KMS-11 (cell line): ENCODE data around the gene DRD4.

Source experiments
- H2AFZ ChIP-seq: fragments of 200-600 bp; sonication (generic); 2 replicates; pipeline ENCODE4 v1.6.1; 2016; ENCODE audit warnings: antibody characterized with exemption, mixed run types, low read depth
- H3K27ac ChIP-seq: fragments of 200-600 bp; sonication (generic); 2 replicates; pipeline ENCODE4 v1.6.1; 2016; ENCODE audit warnings: mild to moderate bottlenecking, mixed run types
- H3K27me3 ChIP-seq: fragments of 200-600 bp; sonication (generic); 2 replicates; pipeline ENCODE4 v1.6.1; 2017; ENCODE audit warnings: mild to moderate bottlenecking, low read depth, mixed run types, moderate library complexity; ENCODE audit not compliant: insufficient read depth
- H3K36me3 ChIP-seq: fragments of 200-600 bp; sonication (generic); 2 replicates; pipeline ENCODE4 v1.6.1; 2017; ENCODE audit warnings: mild to moderate bottlenecking, mixed run types; ENCODE audit not compliant: insufficient read depth
- H3K4me1 ChIP-seq: fragments of 200-600 bp; sonication (generic); 2 replicates; pipeline ENCODE4 v1.6.1; 2016; ENCODE audit warnings: mild to moderate bottlenecking, low read depth, mixed run types; ENCODE audit not compliant: poor library complexity, severe bottlenecking
- H3K4me2 ChIP-seq: fragments of 200-600 bp; sonication (generic); 2 replicates; pipeline ENCODE4 v1.7.0; 2016; ENCODE audit warnings: mild to moderate bottlenecking, mixed run types
- H3K4me3 ChIP-seq: fragments of 200-600 bp; sonication (generic); IDR thresholded peaks from 2 replicates; pipeline ENCODE4 v1.6.1; 2017; ENCODE audit warnings: low read depth, low read length, mixed read lengths; ENCODE audit not compliant: insufficient read depth
- H3K79me2 ChIP-seq: fragments of 200-600 bp; sonication (generic); 2 replicates; pipeline ENCODE4 v1.6.1; 2016; ENCODE audit warnings: low read depth, mixed run types; ENCODE audit not compliant: insufficient read depth
- H3K9ac ChIP-seq: fragments of 200-600 bp; sonication (generic); 2 replicates; pipeline ENCODE4 v1.6.1; 2016; ENCODE audit warnings: mild to moderate bottlenecking, mixed run types
- H4K20me1 ChIP-seq: fragments of 200-600 bp; sonication (generic); 2 replicates; pipeline ENCODE4 v1.6.1; 2016; ENCODE audit warnings: mild to moderate bottlenecking, mixed run types; ENCODE audit not compliant: insufficient read depth
- TF ChIP-seq, protein P1 (sequence below): fragments of 200-600 bp; sonication (generic); conservative IDR thresholded peaks from 2 replicates; pipeline ENCODE4 v1.6.1; 2017; ENCODE audit warnings: low read depth, mild to moderate bottlenecking, antibody characterized with exemption, low read length, moderate library complexity, mixed read lengths

DRD4 gene

DNA sequence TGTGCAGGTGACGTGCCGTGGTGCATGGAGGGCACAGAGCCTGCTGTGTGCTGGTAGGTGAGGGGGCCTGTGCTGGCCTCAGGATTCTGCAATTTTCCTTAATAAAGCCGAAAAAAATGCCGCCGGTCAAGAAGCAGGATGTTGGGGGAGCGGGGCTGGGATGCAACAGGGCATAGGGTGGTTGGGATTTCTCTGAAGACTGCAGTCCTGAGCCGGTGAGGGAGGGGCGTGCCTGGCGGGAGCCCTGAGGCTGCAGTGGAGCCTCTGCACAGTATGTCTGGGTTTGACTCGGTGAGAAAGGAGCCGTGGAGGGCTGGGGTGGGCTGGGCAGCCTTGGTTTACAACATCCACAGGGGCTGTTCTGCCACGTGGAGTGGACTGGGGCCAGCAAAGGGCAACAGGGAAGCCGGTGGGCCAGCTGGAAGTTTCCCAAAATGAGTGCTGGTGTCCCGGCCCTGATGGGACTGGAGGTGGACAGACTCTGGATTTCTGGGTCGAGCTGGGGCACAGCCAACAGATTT lies 13.7 kb upstream of the DRD4 start:
- H3K4me2 ChIP-seq = no peak overlapping the region
- no peaks in the 10 kb centered on the region for H3K36me3 ChIP-seq
- no peaks in the 10 kb centered on the region for H3K27me3 ChIP-seq
- H3K4me3 ChIP-seq = no peak overlapping the region
- no peaks in the 10 kb centered on the region for H4K20me1 ChIP-seq
- no peak overlapping the region for H3K27ac ChIP-seq
- H3K9ac ChIP-seq = no peak overlapping the region
- no peak overlapping the region for H2AFZ ChIP-seq
- peaks cover 10% of the 10 kb centered on the region for H3K4me1 ChIP-seq
- TF ChIP-seq, protein P1, sequence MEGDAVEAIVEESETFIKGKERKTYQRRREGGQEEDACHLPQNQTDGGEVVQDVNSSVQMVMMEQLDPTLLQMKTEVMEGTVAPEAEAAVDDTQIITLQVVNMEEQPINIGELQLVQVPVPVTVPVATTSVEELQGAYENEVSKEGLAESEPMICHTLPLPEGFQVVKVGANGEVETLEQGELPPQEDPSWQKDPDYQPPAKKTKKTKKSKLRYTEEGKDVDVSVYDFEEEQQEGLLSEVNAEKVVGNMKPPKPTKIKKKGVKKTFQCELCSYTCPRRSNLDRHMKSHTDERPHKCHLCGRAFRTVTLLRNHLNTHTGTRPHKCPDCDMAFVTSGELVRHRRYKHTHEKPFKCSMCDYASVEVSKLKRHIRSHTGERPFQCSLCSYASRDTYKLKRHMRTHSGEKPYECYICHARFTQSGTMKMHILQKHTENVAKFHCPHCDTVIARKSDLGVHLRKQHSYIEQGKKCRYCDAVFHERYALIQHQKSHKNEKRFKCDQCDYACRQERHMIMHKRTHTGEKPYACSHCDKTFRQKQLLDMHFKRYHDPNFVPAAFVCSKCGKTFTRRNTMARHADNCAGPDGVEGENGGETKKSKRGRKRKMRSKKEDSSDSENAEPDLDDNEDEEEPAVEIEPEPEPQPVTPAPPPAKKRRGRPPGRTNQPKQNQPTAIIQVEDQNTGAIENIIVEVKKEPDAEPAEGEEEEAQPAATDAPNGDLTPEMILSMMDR = no peak
- H3K79me2 ChIP-seq = no peaks in the 10 kb centered on the region

GRCh38 chr11:623999-624704 lies 12.9 kb upstream of the DRD4 start:
- Histone ChIP-seq H3K4me1 (peaks cover 17% of the 10 kb centered on the region), H3K27me3 (no peaks in the 10 kb centered on the region), H4K20me1 (no peaks in the 10 kb centered on the region), H3K4me2 (no peak overlapping the region), H3K79me2 (no peaks in the 10 kb centered on the region), H3K4me3 (no peak overlapping the region), H3K9ac (no peak overlapping the region), H3K27ac (no peak overlapping the region), H2AFZ (no peak overlapping the region), H3K36me3 (no peaks in the 10 kb centered on the region)
- TF ChIP-seq, protein P1 = no peak

- TF ChIP-seq, protein P1 = no peak
- Histone ChIP-seq H3K27me3 (no peaks in the 10 kb centered on the region), H3K4me3 (no peak within 1 kb of the TSS), H4K20me1 (no peaks in the 10 kb centered on the region), H3K4me1 (peaks cover 24% of the 10 kb centered on the region), H2AFZ (no peak within 1 kb of the TSS), H3K9ac (no peak within 1 kb of the TSS), H3K79me2 (no peaks in the 10 kb centered on the region), H3K27ac (no peak within 1 kb of the TSS), H3K4me2 (no peak within 1 kb of the TSS), H3K36me3 (no peaks in the 10 kb centered on the region)
Observed at GRCh38 chr11:624705-625635, 12.1 kb upstream of the DRD4 start, which contains the start of gene CDHR5. Gene CDHR5, minus strand, starts transcription at chr11:624955. Its CDS starts 53 bp downstream, at chr11:624902.

DNA sequence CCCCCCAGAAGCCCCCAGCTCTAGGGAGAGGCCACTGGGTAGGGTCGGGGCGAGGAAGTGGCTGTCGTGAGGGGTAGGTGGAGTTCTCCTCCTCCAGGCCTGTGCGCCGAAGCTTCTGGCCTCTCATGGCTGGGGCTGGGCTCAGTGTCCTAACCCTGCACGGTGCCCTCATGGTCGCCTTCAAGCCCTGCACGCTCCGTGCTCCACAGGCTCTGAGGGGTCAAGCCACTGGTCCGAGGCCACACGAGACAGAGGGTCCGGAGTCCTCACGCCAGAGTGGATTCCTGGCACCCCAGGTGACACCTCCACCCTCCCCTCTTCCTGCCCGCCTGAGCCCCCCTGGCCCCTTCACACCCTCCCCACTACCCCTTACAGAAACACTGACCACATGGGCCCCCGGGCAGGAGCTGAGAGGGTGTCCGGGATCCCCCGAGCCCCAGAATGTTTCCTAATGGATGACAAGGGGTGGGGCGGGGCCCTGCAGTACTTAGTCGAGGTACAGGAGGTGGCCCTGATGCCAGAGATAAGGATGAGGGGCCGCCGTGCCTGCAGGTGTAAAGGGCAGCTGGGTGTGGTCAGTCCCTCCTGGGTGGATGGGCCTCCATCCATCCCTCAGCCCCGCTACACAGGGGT lies 11.3 kb upstream of the DRD4 start:
- no peak overlapping the region for H2AFZ ChIP-seq
- no peaks in the 10 kb centered on the region for H4K20me1 ChIP-seq
- no peak overlapping the region for H3K9ac ChIP-seq
- H3K79me2 ChIP-seq = no peaks in the 10 kb centered on the region
- H3K36me3 ChIP-seq = no peaks in the 10 kb centered on the region
- peaks cover 32% of the 10 kb centered on the region for H3K4me1 ChIP-seq
- no peak overlapping the region for H3K4me2 ChIP-seq
- TF ChIP-seq, protein P1 = no peak
- H3K27me3 ChIP-seq = no peaks in the 10 kb centered on the region
- H3K4me3 ChIP-seq = no peak overlapping the region
- no peak overlapping the region for H3K27ac ChIP-seq
